ENCODE results near the gene SDK1.

The SDK1 gene

DNA sequence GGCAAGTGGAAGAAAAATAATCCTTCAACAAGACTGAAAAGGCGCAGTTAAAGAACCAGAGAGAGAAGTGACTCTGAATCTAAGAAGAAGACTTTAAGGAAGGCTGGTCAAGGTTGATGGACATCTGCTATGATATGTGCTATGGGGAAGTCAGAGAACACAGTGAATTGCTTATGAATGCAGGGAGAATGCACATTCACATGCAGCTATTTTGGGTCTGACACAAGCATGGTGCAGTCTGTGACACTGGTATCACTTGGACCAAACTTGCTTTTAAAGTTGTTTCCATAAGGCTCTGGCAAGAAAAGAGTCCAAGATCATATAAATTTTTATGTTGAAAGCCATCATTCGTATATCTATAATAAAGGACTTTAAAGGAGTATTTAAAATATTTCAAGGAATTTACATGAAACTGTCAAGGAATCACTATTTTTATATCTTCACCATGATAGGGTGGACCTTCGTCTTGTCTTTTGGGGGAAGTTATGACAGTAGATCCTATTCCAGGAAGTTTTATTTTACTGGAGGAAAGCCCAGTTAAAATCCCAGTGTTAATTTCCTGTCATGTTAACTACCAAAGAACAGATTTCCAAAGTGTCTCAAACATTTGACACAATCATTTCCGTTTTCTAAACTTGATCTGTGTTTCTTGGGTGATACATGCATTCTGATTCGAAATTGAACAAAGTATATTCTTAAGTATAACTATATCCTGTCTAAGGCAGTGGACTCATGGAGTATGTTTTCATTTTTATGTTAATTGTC is 239.6 kb downstream of the SDK1 start:
- TF ChIP-seq, protein P1, sequence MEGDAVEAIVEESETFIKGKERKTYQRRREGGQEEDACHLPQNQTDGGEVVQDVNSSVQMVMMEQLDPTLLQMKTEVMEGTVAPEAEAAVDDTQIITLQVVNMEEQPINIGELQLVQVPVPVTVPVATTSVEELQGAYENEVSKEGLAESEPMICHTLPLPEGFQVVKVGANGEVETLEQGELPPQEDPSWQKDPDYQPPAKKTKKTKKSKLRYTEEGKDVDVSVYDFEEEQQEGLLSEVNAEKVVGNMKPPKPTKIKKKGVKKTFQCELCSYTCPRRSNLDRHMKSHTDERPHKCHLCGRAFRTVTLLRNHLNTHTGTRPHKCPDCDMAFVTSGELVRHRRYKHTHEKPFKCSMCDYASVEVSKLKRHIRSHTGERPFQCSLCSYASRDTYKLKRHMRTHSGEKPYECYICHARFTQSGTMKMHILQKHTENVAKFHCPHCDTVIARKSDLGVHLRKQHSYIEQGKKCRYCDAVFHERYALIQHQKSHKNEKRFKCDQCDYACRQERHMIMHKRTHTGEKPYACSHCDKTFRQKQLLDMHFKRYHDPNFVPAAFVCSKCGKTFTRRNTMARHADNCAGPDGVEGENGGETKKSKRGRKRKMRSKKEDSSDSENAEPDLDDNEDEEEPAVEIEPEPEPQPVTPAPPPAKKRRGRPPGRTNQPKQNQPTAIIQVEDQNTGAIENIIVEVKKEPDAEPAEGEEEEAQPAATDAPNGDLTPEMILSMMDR (IDR thresholded peaks at IDR 0.05; ENCODE audit: low read depth, low read length), result no peak
- no peak overlapping the region for H3K4me3 ChIP-seq (ENCODE audit: low read depth, low read length)

DNA sequence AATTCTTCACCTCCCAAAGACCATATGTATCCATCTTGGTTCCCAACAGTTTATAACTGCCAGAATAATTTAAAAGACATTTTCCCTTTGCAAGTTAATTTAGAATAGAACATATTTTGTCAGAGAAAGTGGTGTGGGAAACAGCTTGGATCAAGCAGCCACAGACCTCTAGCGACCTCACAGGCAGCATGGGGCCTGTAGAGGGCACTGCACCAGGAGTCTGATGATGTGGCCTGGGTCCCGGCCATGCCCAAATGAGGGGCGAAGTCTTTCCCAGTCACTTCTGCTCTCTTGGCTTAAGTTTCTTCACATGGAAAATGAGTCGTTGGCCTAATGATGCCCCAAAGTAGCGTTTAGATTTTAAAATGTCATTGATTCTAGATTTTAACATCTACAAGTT is 243.2 kb downstream of the SDK1 start:
- TF ChIP-seq, protein P1 (IDR thresholded peaks at IDR 0.05; ENCODE audit: low read depth, low read length), result no peak

DNA sequence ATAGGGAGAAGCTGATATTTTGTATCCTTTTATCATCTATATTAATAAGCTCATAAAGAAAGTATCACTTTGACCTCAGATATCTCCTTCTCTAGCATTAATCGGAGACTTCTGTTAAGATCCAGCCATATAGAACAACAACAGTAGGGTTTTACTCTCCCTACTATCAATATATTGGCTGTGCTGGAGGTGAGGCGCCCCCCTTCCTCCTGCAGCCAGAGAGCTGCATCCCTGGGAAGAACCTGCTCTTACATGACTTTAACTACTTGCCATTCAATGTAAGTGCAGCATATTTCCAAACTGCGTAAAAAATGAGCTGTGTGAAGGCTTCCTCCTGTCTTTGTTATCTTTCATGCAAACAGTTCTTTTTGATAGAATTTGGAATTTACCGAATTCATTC is 247.8 kb downstream of the SDK1 start:
- TF ChIP-seq, protein P1 (IDR thresholded peaks at IDR 0.05; ENCODE audit: low read depth, low read length), result no peak
- H3K4me3 ChIP-seq (ENCODE audit: low read depth, low read length), result no peak overlapping the region

More for the DNA sequence above, 243.2 kb downstream of the SDK1 start:
- no peak overlapping the region for H3K4me3 ChIP-seq (ENCODE audit: low read depth, low read length)

DNA sequence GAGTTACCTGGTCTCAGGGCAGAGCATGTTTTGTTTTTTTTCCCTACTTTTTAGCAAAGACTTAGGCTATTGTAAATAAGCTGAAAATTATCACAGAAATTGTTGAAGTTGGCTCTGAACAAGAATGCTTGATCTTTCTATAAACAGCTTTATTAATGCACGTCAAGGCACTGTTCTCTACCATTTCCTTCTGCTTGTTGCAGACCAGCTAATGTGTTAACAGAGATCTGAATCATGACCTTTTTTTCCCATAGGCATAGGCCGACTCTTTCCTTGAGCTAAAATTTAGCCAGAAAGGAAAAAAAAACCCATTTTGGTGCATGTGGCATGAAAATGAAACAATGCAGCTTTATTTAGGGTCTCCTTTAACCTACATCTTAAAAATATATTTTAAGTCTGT is 248.5 kb downstream of the SDK1 start:
- TF ChIP-seq, protein P1 (IDR thresholded peaks at IDR 0.05; ENCODE audit: low read depth, low read length), result no peak
- no peak overlapping the region for H3K4me3 ChIP-seq (ENCODE audit: low read depth, low read length)

DNA sequence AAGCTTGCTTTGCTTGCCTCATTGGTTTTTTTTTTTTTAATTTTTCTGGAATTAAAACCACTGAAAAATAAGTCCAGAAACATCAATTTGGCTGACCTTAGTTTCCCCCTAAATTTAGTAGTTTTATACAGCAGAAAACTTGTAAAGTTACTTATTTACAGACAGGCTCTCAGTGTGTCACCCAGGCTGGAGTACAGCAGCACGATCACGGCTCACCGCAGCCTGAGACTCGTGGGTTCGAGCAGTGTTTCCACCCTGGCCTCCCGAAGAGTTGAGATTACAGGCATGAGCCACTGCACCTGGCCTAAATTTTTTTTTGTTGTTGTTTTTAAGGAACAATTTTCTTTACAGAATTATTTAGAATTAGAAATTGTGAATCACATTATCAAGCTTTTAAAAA is 250.5 kb downstream of the SDK1 start:
- no peak overlapping the region for H3K4me3 ChIP-seq (ENCODE audit: low read depth, low read length)
- TF ChIP-seq, protein P1 (IDR thresholded peaks at IDR 0.05; ENCODE audit: low read depth, low read length), result no peak

DNA sequence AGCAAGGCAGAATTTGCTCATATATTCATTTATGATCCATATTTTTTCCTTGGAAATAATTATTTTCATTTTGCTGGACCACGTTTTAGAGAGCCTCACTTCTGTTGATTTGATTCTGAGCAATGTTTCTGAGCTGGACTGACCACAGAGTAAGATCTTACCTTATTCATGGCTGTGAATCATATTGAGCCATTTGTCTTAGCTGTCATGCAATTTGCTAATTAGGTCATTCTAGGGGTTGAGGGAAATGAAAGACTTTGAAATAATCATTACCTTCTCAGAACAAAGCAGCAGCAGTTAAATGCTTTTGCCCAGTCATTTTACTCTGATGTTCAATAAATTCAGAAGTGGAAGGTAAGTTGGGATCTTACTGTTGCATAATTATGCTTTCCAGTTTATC is 251.4 kb downstream of the SDK1 start:
- no peak overlapping the region for H3K4me3 ChIP-seq (ENCODE audit: low read depth, low read length)
- TF ChIP-seq, protein P1 (IDR thresholded peaks at IDR 0.05; ENCODE audit: low read depth, low read length), result no peak

DNA sequence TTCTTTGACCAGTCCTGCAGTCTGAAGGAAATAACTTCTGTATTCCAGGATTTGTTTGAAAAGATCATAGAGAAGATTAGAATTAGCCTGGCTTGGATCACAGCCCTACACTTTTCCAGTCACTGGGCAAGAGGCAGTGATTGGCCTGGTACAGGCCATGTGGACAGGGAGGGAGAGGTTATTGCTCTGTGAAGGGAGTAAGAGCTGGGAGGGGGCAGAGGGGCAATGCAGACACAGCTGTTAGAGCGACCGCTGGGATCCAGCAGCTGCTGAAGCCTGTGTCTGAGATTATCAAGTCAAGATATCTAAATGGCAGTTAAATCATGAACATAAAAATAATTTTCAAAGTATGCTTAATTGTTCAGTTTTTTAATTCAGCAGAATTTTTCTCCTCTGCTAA is 257.3 kb downstream of the SDK1 start:
- TF ChIP-seq, protein P1 (IDR thresholded peaks at IDR 0.05; ENCODE audit: low read depth, low read length), result no peak
- no peak overlapping the region for H3K4me3 ChIP-seq (ENCODE audit: low read depth, low read length)

Measured in WI38 (cell line).